H9 (cell line): ENCODE results near the gene SLC8B1. TPM values are rescaled to one million over a fixed set of nuclear protein-coding genes. Genes with fewer than 3 reads are reported as not detected.

ENCODE experiments used
- DNase-seq: peaks from one replicate; pipeline ENCODE4 v3.0.0-alpha.2; 2017
- H2AFZ ChIP-seq: one replicate; pipeline ENCODE4 v1.6.1; 2013; ENCODE audit warnings: mild to moderate bottlenecking, low read length, control low read depth, moderate library complexity
- H2AK5ac ChIP-seq: 2 replicates; pipeline ENCODE4 v1.6.1; 2013; ENCODE audit warnings: low read length, control low read depth, mixed read lengths; ENCODE audit not compliant: insufficient read length
- H2BK120ac ChIP-seq: one replicate; pipeline ENCODE4 v1.6.1; 2013; ENCODE audit warnings: low read depth, mild to moderate bottlenecking, low read length, control low read depth, inconsistent platforms; ENCODE audit not compliant: poor library complexity, severe bottlenecking
- H2BK12ac ChIP-seq: 2 replicates; pipeline ENCODE4 v1.6.1; 2013; ENCODE audit warnings: low read length, control low read depth, mixed read lengths, low read depth; ENCODE audit not compliant: insufficient read length
- H2BK15ac ChIP-seq: 2 replicates; pipeline ENCODE4 v1.6.1; 2013; ENCODE audit warnings: low read depth, low read length, control low read depth
- H2BK20ac ChIP-seq: one replicate; pipeline ENCODE4 v1.6.1; 2013; ENCODE audit warnings: low read depth, mild to moderate bottlenecking, low read length, control low read depth, inconsistent platforms; ENCODE audit not compliant: poor library complexity, severe bottlenecking
- H2BK5ac ChIP-seq: 2 replicates; pipeline ENCODE4 v1.6.1; 2013; ENCODE audit warnings: low read length, control low read depth, mixed read lengths; ENCODE audit not compliant: insufficient read length
- H3K14ac ChIP-seq: 2 replicates; pipeline ENCODE4 v1.6.1; 2013; ENCODE audit warnings: low read length, control low read depth; ENCODE audit not compliant: insufficient read depth
- H3K18ac ChIP-seq: 2 replicates; pipeline ENCODE4 v1.6.1; 2013; ENCODE audit warnings: low read depth, mild to moderate bottlenecking, mixed read lengths, low read length, control low read depth; ENCODE audit not compliant: insufficient read length
- H3K23ac ChIP-seq: 2 replicates; pipeline ENCODE4 v1.6.1; 2013; ENCODE audit warnings: low read length, control low read depth, mixed read lengths, low read depth; ENCODE audit not compliant: insufficient read length
- H3K23me2 ChIP-seq: 2 replicates; pipeline ENCODE4 v1.6.1; 2013; ENCODE audit warnings: low read depth, mild to moderate bottlenecking, mixed read lengths, low read length, control low read depth; ENCODE audit not compliant: insufficient read length, poor library complexity, severe bottlenecking
- H3K27ac ChIP-seq: 2 replicates; pipeline ENCODE4 v1.5.1; 2013; ENCODE audit warnings: low read length, control low read depth, mixed read lengths, low read depth; ENCODE audit not compliant: insufficient read length
- H3K27me3 ChIP-seq: 2 replicates; pipeline ENCODE4 v1.6.1; 2013; ENCODE audit warnings: low read length, control low read depth, inconsistent platforms; ENCODE audit not compliant: insufficient read depth
- H3K4ac ChIP-seq: 2 replicates; pipeline ENCODE4 v1.6.1; 2013; ENCODE audit warnings: low read depth, mild to moderate bottlenecking, control low read depth, inconsistent platforms, low read length, moderate library complexity
- H3K4me1 ChIP-seq: 2 replicates; pipeline ENCODE4 v1.6.1; 2013; ENCODE audit warnings: low read length, control low read depth, inconsistent platforms; ENCODE audit not compliant: insufficient read depth
- H3K4me2 ChIP-seq: 2 replicates; pipeline ENCODE4 v1.6.1; 2013; ENCODE audit warnings: low read length, control low read depth, mixed read lengths; ENCODE audit not compliant: insufficient read length, insufficient read depth
- H3K56ac ChIP-seq: 2 replicates; pipeline ENCODE4 v1.6.1; 2013; ENCODE audit warnings: low read depth, mild to moderate bottlenecking, mixed read lengths, low read length, control low read depth; ENCODE audit not compliant: insufficient read length
- H3K79me1 ChIP-seq: 2 replicates; pipeline ENCODE4 v1.6.1; 2013; ENCODE audit warnings: low read depth, mild to moderate bottlenecking, moderate library complexity, low read length, control low read depth, inconsistent platforms; ENCODE audit not compliant: insufficient read depth, poor library complexity, severe bottlenecking
- H3K79me2 ChIP-seq: 2 replicates; pipeline ENCODE4 v1.6.1; 2013; ENCODE audit warnings: low read length, control low read depth, inconsistent platforms; ENCODE audit not compliant: insufficient read depth
- H3K9ac ChIP-seq: 2 replicates; pipeline ENCODE4 v1.6.1; 2013; ENCODE audit warnings: low read length, control low read depth, mixed read lengths; ENCODE audit not compliant: insufficient read length; ENCODE audit errors: extremely low read depth
- H3K9me3 ChIP-seq: one replicate; pipeline ENCODE4 v1.6.1; 2013; ENCODE audit warnings: low read depth, low read length, inconsistent platforms; ENCODE audit not compliant: control insufficient read depth
- H3T11ph ChIP-seq: one replicate; pipeline ENCODE4 v1.6.1; 2013; ENCODE audit warnings: mild to moderate bottlenecking, low read length, control low read depth, inconsistent platforms
- H4K20me1 ChIP-seq: one replicate; pipeline ENCODE4 v1.6.1; 2013; ENCODE audit not compliant: control insufficient read depth, insufficient read length, insufficient read depth
- H4K5ac ChIP-seq: 2 replicates; pipeline ENCODE4 v1.6.1; 2013; ENCODE audit warnings: low read depth, mild to moderate bottlenecking, mixed read lengths, low read length, control low read depth; ENCODE audit not compliant: insufficient read length
- H4K8ac ChIP-seq: replicated peaks from 2 replicates; pipeline ENCODE4 v1.6.1; 2013; ENCODE audit warnings: low read length, control low read depth, mixed read lengths, low read depth; ENCODE audit not compliant: insufficient read length
- H4K91ac ChIP-seq: 2 replicates; pipeline ENCODE4 v1.6.1; 2013; ENCODE audit warnings: low read depth, mild to moderate bottlenecking, moderate library complexity, mixed read lengths, low read length, control low read depth; ENCODE audit not compliant: insufficient read length
- H3K27ac Mint-ChIP-seq, 3 experiments: 2 replicates in 2 of 3; 3 replicates in 1 of 3; pipeline ENCODE4 v1.8.0; 2020 to 2021; ENCODE audit warnings: mixed read lengths in 3 of 3, mild to moderate bottlenecking in 1 of 3, moderate library complexity in 1 of 3
- H3K27me3 Mint-ChIP-seq: 2 replicates; pipeline ENCODE4 v1.8.0; 2021; ENCODE audit warnings: low read depth, mild to moderate bottlenecking, moderate library complexity, mixed read lengths
- H3K36me3 Mint-ChIP-seq, 3 experiments: 2 replicates in 2 of 3; 3 replicates in 1 of 3; pipeline ENCODE4 v1.8.0; 2020 to 2021; ENCODE audit warnings: low read depth in 3 of 3, mixed read lengths in 3 of 3; ENCODE audit not compliant: insufficient read depth in 1 of 3
- H3K4me1 Mint-ChIP-seq, 2 experiments: 2 replicates each; pipeline ENCODE4 v1.8.0; 2020; ENCODE audit warnings: mixed read lengths in 2 of 2
- H3K4me3 Mint-ChIP-seq, 2 experiments: 2 replicates in 1 of 2; 3 replicates in 1 of 2; pipeline ENCODE4 v1.8.0; 2020 to 2021; ENCODE audit warnings: mild to moderate bottlenecking in 2 of 2, mixed read lengths in 2 of 2, moderate library complexity in 1 of 2
- H3K9me3 Mint-ChIP-seq, 2 experiments: 2 replicates in 1 of 2; 3 replicates in 1 of 2; pipeline ENCODE4 v1.8.0; 2020; ENCODE audit warnings: mild to moderate bottlenecking in 2 of 2, mixed read lengths in 2 of 2, moderate library complexity in 1 of 2
- CTCF ChIP-seq: fragments of 200-600 bp; sonication (generic); conservative IDR thresholded peaks from 3 replicates; pipeline ENCODE4 v1.8.0; 2021; ENCODE audit warnings: antibody characterized with exemption, mild to moderate bottlenecking
- WGBS: extraction: QIAGEN DNeasy Blood & Tissue Kit; methylation state at CpG from one replicate; pipeline ENCODE4 v1.1.7; 2013; ENCODE audit warnings: missing lambda C conversion rate, low lambda C conversion rate, mixed read lengths; ENCODE audit not compliant: insufficient read length; ENCODE audit errors: extremely low coverage; 5-methylcytosine and 5-hydroxymethylcytosine counted together
- total RNA-seq: library from RNA; stranded (reverse); gene quantifications from 2 replicates; pipeline ENCODE4 v1.2.1, GENCODE V29; 2021

Gene SLC8B1
- total RNA-seq, 1 experiment from 2014 or later: 10.4 TPM

GRCh38 chr12:113310489-113310888 lies 24.4 kb downstream of the SLC8B1 start:
- H2AFZ ChIP-seq: no peak overlapping the region
- H3K14ac ChIP-seq: no peak overlapping the region
- no peaks in the 10 kb centered on the region for H4K20me1 ChIP-seq
- no peak overlapping the region for H2BK120ac ChIP-seq
- H3K36me3 Mint-ChIP-seq: peaks cover 16 to 37% (median 19%) of the 10 kb centered on the region in 3 experiments
- peaks cover 3 to 7% of the 10 kb centered on the region in 2 experiments; a peak in 1 of 4 replicates for H3K4me1 Mint-ChIP-seq
- no peak overlapping the region for H3K4me2 ChIP-seq
- H4K91ac ChIP-seq: no peak overlapping the region
- H3K27ac Mint-ChIP-seq: no peak overlapping the region
- TF ChIP-seq CTCF: peak; percentile 31; the same call in 1 of the 3 replicates
- no peak overlapping the region for H2BK15ac ChIP-seq
- H3K9me3 ChIP-seq: no peaks in the 10 kb centered on the region
- no peak overlapping the region for H2BK5ac ChIP-seq
- no peak overlapping the region for H3K56ac ChIP-seq
- no peak overlapping the region for H2AK5ac ChIP-seq
- no peak overlapping the region for H3T11ph ChIP-seq
- no peak overlapping the region for H4K8ac ChIP-seq
- no peak overlapping the region for H3K9ac ChIP-seq
- no peaks in the 10 kb centered on the region for H3K4me1 ChIP-seq
- no peak overlapping the region; a peak in 1 of 5 replicates for H3K4me3 Mint-ChIP-seq
- no peak overlapping the region for H3K23ac ChIP-seq
- peaks cover 1% of the 10 kb centered on the region; the same call in 1 of the 2 replicates for H3K27me3 Mint-ChIP-seq
- WGBS: no CpG with 5 or more reads among the region's 1 CpG
- no peak overlapping the region for H3K18ac ChIP-seq
- H3K23me2 ChIP-seq: no peaks in the 10 kb centered on the region
- H2BK12ac ChIP-seq: no peak overlapping the region
- no peak overlapping the region for H3K27ac ChIP-seq
- H3K9me3 Mint-ChIP-seq: peaks cover 4 to 5% of the 10 kb centered on the region in 2 experiments; a peak in 2 of 5 replicates
- no peak overlapping the region for H2BK20ac ChIP-seq
- H3K79me2 ChIP-seq: no peaks in the 10 kb centered on the region
- H3K27me3 ChIP-seq: no peaks in the 10 kb centered on the region
- H4K5ac ChIP-seq: no peak overlapping the region
- no peaks in the 10 kb centered on the region for H3K79me1 ChIP-seq
- DNase-seq: peak; percentile 42
- H3K4ac ChIP-seq: no peak overlapping the region
